ENCODE results near the gene MRGPRX3.

Gene MRGPRX3

DNA sequence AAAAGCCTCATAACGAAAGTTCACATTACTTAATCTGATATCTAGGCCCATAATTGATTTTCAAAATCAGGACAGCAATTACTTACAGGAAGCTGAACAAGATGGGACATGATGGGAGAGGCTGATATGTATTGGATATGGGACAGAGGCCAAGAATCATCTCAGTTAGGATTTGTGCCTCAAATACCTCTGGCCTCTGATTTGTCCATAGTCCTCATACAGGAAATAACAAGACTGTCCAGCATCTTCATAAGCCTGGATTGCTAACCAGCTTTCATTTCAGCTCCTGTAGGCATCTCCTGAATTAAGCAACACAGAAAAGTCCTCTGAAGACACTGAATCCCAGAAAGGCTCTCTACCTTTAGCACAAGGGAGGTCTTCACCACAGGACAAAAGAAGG, 36.0 kb downstream of the MRGPRX3 start:
- Histone ChIP-seq H3K4me1 (ENCODE audit: control insufficient read depth, insufficient read depth, low read length, unreplicated experiment) (no peaks in the 10 kb centered on the region), H3K4me3 (ENCODE audit: low read depth, low read length) (no peak overlapping the region), H3K79me2 (ENCODE audit: control insufficient read depth, insufficient read depth, low read length, unreplicated experiment) (no peaks in the 10 kb centered on the region), H3K36me3 (ENCODE audit: insufficient read depth, low read length) (no peaks in the 10 kb centered on the region), H3K27ac (ENCODE audit: low read depth, low read length) (no peak overlapping the region), H3K27me3 (ENCODE audit: insufficient read depth, low read length) (peaks cover 69% of the 10 kb centered on the region), H2AFZ (ENCODE audit: low read length, unreplicated experiment) (no peak overlapping the region)

DNA sequence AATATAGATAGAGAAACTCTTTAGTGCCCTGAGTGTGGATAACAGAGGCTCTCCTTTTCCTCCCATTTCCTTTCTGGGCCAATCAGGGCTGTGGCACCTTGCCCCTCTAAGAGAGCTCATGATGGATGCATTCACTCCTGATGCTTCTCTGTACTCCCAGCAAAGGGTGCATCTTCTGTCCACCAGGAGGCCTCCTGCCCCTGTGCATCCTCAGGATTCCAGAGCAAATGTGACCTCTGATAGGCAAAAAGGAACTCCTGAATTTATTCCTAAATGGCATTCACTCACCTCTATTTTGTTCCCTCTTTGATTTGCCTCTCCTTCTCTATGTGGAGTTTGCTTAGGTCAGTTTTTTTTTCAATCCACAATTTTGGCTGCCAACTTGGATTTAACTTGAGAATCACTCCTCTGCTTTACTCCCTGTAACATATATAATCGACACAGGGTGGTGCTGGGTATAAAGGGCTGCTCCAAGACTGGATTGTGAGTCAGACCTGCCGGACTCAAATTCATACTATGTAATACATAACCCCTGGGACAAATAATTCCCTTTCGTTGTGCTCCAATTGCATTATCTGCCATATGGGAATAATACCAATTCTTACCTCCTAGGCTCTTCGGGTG, 39.1 kb downstream of the MRGPRX3 start:
- Histone ChIP-seq H2AFZ (ENCODE audit: low read length, unreplicated experiment) (no peak overlapping the region), H3K4me1 (ENCODE audit: control insufficient read depth, insufficient read depth, low read length, unreplicated experiment) (no peaks in the 10 kb centered on the region), H3K36me3 (ENCODE audit: insufficient read depth, low read length) (no peaks in the 10 kb centered on the region), H3K4me3 (ENCODE audit: low read depth, low read length) (no peak overlapping the region), H3K27ac (ENCODE audit: low read depth, low read length) (no peak overlapping the region), H3K27me3 (ENCODE audit: insufficient read depth, low read length) (peaks cover 84% of the 10 kb centered on the region), H3K79me2 (ENCODE audit: control insufficient read depth, insufficient read depth, low read length, unreplicated experiment) (no peaks in the 10 kb centered on the region)

DNA sequence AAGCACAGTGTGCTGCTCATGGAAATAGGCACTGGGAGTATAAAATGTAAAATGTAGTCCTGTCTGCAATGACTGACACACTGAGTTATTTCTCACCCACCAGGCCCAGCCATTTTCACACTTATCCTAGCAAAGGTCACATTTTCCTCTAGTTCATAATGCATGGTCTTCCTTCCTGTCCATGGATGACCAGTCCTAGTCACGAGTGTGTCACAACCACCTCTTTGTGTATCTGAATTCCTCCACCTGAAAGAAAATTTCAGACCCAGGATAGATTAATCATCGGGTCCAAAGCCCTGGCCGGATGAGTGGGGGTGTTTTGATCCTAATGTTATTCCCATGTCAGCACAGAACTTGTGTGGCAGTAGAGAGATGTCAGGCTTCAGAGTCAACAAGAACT, 40.3 kb downstream of the MRGPRX3 start, which contains the start of gene MRGPRX4:
Gene MRGPRX4, plus strand, starts transcription at position 172 of the 400 bp plus-strand sequence. CDS start 420 bp downstream, outside the sequence.
- Histone ChIP-seq H3K79me2 (ENCODE audit: control insufficient read depth, insufficient read depth, low read length, unreplicated experiment) (no peaks in the 10 kb centered on the region), H3K36me3 (ENCODE audit: insufficient read depth, low read length) (no peaks in the 10 kb centered on the region), H3K4me1 (ENCODE audit: control insufficient read depth, insufficient read depth, low read length, unreplicated experiment) (no peaks in the 10 kb centered on the region), H3K4me3 (ENCODE audit: low read depth, low read length) (no peak within 1 kb of the TSS), H3K27me3 (ENCODE audit: insufficient read depth, low read length) (peaks cover 90% of the 10 kb centered on the region), H3K27ac (ENCODE audit: low read depth, low read length) (no peak within 1 kb of the TSS), H2AFZ (ENCODE audit: low read length, unreplicated experiment) (no peak within 1 kb of the TSS)

DNA sequence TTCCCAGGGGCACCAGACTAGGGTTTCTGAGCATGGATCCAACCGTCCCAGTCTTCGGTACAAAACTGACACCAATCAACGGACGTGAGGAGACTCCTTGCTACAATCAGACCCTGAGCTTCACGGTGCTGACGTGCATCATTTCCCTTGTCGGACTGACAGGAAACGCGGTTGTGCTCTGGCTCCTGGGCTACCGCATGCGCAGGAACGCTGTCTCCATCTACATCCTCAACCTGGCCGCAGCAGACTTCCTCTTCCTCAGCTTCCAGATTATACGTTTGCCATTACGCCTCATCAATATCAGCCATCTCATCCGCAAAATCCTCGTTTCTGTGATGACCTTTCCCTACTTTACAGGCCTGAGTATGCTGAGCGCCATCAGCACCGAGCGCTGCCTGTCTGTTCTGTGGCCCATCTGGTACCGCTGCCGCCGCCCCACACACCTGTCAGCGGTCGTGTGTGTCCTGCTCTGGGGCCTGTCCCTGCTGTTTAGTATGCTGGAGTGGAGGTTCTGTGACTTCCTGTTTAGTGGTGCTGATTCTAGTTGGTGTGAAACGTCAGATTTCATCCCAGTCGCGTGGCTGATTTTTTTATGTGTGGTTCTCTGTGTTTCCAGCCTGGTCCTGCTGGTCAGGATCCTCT, 41.0 kb downstream of the MRGPRX3 start:
- Histone ChIP-seq H3K4me1 (ENCODE audit: control insufficient read depth, insufficient read depth, low read length, unreplicated experiment) (no peaks in the 10 kb centered on the region), H3K27me3 (ENCODE audit: insufficient read depth, low read length) (peaks cover 91% of the 10 kb centered on the region), H3K79me2 (ENCODE audit: control insufficient read depth, insufficient read depth, low read length, unreplicated experiment) (no peaks in the 10 kb centered on the region), H3K36me3 (ENCODE audit: insufficient read depth, low read length) (no peaks in the 10 kb centered on the region), H3K4me3 (ENCODE audit: low read depth, low read length) (no peak overlapping the region), H3K27ac (ENCODE audit: low read depth, low read length) (no peak overlapping the region), H2AFZ (ENCODE audit: low read length, unreplicated experiment) (no peak overlapping the region)

All from ACC112 (cell line).